AG08396 (cell line): ENCODE results near the gene KCNA10.

ENCODE experiments used
- DNase-seq: peaks from one replicate; pipeline ENCODE4 v3.0.0; 2012; ENCODE audit warnings: low spot score, mixed read lengths

KCNA10 gene

GRCh38 chr1:110495926-110496600 is 22.9 kb downstream of the KCNA10 start:
- DNase-seq = peak; percentile 86

- no peak for DNase-seq
Measured at GRCh38 chr1:110494522-110495406, 24.2 kb downstream of the KCNA10 start.

GRCh38 chr1:110494036-110494435 is 24.9 kb downstream of the KCNA10 start:
- DNase-seq = no peak

GRCh38 chr1:110493059-110493699 is 25.8 kb downstream of the KCNA10 start:
- no peak for DNase-seq

- DNase-seq = no peak
Measured at GRCh38 chr1:110492573-110492972, 26.4 kb downstream of the KCNA10 start.

GRCh38 chr1:110490791-110491451 is 28.1 kb downstream of the KCNA10 start:
- DNase-seq = no peak

GRCh38 chr1:110489973-110490542 is 28.9 kb downstream of the KCNA10 start:
- DNase-seq = no peak

- DNase-seq = no peak
Measured at GRCh38 chr1:110489406-110489805, 29.6 kb downstream of the KCNA10 start.

- DNase-seq = no peak
Measured at GRCh38 chr1:110488867-110489266, 30.1 kb downstream of the KCNA10 start.

GRCh38 chr1:110488161-110488560 is 30.8 kb downstream of the KCNA10 start:
- DNase-seq = no peak

GRCh38 chr1:110487726-110488125 is 31.2 kb downstream of the KCNA10 start:
- no peak for DNase-seq

- no peak for DNase-seq
Measured at GRCh38 chr1:110485725-110486124, 33.2 kb downstream of the KCNA10 start.

- DNase-seq = no peak
Measured at GRCh38 chr1:110484801-110485200, 34.2 kb downstream of the KCNA10 start.

GRCh38 chr1:110483308-110483685 is 35.7 kb downstream of the KCNA10 start:
- DNase-seq = no peak

- no peak for DNase-seq
Measured at GRCh38 chr1:110482662-110483307, 36.2 kb downstream of the KCNA10 start.

- DNase-seq = no peak
Measured at GRCh38 chr1:110481968-110482623, 36.9 kb downstream of the KCNA10 start.

GRCh38 chr1:110480356-110481096 is 38.4 kb downstream of the KCNA10 start:
- DNase-seq = no peak

GRCh38 chr1:110478886-110479285 is 40.1 kb downstream of the KCNA10 start:
- DNase-seq = no peak

- no peak for DNase-seq
Measured at GRCh38 chr1:110477967-110478640, 40.9 kb downstream of the KCNA10 start.
